MV-4-11 (cell line): ENCODE results near the gene PRDX3.
"Not testable (repeated sequence)": the region's sequence is repeated elsewhere in the genome, so short reads cannot be mapped to it uniquely, and the experiment has no call there.

ENCODE experiments used
- DNase-seq: peaks from one replicate; lab custom pipeline; 2025; lab: John Stamatoyannopoulos, UW

The PRDX3 gene

GRCh38 chr10:119165171-119166117 lies 13.2 kb downstream of the PRDX3 start, which contains the start of gene SFXN4:
Gene SFXN4, minus strand, starts transcription at chr10:119165714. Its CDS starts 67 bp downstream, at chr10:119165647.
- DNase-seq = peak; percentile 80

- DNase-seq = no peak
Measured at GRCh38 chr10:119162452-119163092, 16.0 kb downstream of the PRDX3 start.

- DNase-seq = peak; percentile 33
Measured at GRCh38 chr10:119161680-119162451, 16.7 kb downstream of the PRDX3 start.

GRCh38 chr10:119159332-119159731 lies 19.3 kb downstream of the PRDX3 start:
- DNase-seq = no peak

- no peak for DNase-seq
Measured at GRCh38 chr10:119153661-119154060, 25.0 kb downstream of the PRDX3 start.

GRCh38 chr10:119153041-119153440 lies 25.6 kb downstream of the PRDX3 start:
- no peak for DNase-seq

GRCh38 chr10:119151601-119152000 lies 27.0 kb downstream of the PRDX3 start:
- not testable (repeated sequence) for DNase-seq

- no peak for DNase-seq
Measured at GRCh38 chr10:119149729-119150128, 28.9 kb downstream of the PRDX3 start.

GRCh38 chr10:119149157-119149556 lies 29.5 kb downstream of the PRDX3 start:
- no peak for DNase-seq

- DNase-seq = no peak
Measured at GRCh38 chr10:119143657-119144056, 35.0 kb downstream of the PRDX3 start.

GRCh38 chr10:119140603-119141245 lies 37.9 kb downstream of the PRDX3 start:
- DNase-seq = no peak

GRCh38 chr10:119139464-119140067 lies 39.0 kb downstream of the PRDX3 start:
- peak; percentile 43 for DNase-seq

GRCh38 chr10:119138346-119139306 lies 40.0 kb downstream of the PRDX3 start:
- DNase-seq = peak; percentile 87

- not testable (repeated sequence) for DNase-seq
Measured at GRCh38 chr10:119137878-119138277, 40.7 kb downstream of the PRDX3 start.

- no peak for DNase-seq
Measured at GRCh38 chr10:119136084-119136483, 42.5 kb downstream of the PRDX3 start.

GRCh38 chr10:119135513-119135881 lies 43.1 kb downstream of the PRDX3 start:
- peak; percentile 97 for DNase-seq

GRCh38 chr10:119133949-119134348 lies 44.7 kb downstream of the PRDX3 start:
- peak; percentile 97 for DNase-seq

GRCh38 chr10:119132521-119133345 lies 45.9 kb downstream of the PRDX3 start:
- peak; percentile 21 for DNase-seq
